HG02623 (cell line): ENCODE results near the gene SIL1.

Experiments
- ATAC-seq: cut with Tn5 transposase; IDR thresholded peaks from one replicate; pipeline ENCODE4 v1.9.1; 2021; ENCODE audit warnings: moderate library complexity; ENCODE audit not compliant: unreplicated experiment

Gene SIL1

GRCh38 chr5:138964647-138965201, 233.4 kb downstream of the SIL1 start:
- ATAC-seq = no peak

DNA sequence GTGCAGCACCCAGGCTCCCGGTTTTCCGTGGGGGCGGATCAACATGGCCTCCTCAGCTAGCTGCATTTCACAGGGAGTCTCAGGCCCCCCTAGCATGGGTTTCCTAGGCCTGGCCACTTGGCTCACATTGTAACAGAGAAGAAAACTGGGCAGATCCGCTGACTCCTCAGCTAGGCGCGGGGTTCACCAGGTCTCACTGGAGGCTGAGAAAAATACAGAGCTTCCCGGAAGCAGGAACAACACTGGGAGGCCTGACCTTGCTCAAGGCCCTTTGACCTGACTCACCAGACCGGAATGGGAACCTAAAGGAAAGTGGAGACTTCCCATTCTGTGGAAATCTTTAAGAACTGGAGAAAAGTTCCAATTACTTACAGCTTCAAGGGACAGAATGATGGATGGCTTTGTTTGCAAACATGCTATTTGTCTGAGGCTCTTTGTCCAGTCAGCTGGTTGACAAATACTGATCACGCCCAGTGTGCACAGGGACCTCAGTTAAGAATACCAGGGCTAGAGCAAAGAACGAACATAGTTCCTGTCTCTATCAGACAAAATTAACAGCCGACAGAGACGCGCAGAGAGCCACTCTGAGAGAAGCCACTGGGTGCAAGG, 234.3 kb downstream of the SIL1 start:
- no peak for ATAC-seq

DNA sequence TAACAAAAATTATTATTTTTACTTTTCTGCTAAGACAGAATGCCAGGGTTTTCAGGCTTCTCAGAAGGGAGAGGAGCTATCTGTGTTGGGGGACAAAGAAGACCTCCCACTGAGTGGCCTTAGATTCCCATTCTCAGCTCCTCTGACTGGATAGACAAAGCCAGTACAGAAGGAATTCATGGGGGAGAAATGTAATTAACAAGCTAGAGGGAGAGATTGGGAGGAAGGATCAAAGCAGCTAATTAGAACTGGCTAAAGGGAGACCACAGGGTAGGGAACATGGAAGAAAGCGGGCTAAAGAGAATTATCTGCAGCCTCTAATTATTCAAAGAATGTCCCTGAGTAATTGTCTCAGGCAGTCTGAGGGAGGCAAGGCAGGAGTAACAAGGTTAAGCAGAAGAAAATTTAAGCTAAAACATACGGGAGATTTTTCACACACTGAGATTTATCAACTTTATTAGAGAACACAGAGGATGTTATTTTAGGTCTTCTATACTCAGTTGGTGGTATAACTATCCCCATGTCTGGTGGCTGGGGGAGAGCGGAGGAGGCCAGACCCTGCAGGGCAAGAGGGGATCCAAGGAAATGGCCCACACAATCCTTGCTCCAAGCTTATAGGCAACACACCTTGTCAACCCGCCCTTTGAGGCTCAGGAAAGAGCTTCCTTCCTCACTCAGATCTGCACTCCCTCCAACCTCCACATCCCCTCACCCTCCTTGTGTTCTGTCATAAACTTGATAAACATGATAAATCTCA, 235.4 kb downstream of the SIL1 start:
- no peak for ATAC-seq

DNA sequence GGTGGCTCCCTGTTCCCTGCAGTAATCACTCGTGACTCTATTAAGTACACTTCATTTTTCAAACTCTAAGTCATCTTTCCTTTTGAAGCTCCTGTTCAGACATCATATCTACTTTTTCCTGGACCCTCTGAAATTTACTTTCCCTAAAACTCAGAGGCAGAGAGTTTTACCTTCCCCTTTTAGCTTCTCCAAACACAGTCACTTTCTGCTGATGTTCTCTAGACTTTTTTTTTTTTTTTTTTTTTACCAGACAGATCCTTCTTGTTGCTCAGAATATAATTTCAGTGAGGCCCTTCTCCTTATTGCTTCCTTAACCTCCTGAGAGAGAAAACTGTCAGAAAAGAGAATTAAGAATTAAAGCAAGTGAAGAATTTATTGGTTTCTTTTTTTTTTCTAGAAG, 236.4 kb downstream of the SIL1 start:
- no peak for ATAC-seq

- no peak for ATAC-seq
Measured at GRCh38 chr5:138961221-138961620, 236.9 kb downstream of the SIL1 start.

- ATAC-seq = no peak
Measured at GRCh38 chr5:138960145-138960692, 237.9 kb downstream of the SIL1 start.

DNA sequence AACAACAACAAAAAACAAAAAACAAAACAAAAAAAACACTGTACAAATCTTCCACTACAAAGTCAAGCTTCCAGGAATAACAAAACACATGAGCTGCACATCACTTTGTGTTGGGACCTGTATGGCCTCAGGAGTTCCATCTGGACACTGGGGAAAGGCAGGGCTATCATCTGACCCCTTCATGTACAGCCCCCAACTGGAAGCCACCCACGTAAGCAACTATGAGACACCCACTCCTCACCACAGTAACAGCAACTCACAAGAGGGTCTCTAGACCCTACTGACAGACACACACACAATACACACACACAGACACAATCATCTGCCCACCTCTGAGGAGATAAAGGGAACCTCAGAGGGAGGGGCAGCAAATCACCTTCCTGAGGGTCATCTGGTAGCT, 241.4 kb downstream of the SIL1 start:
- ATAC-seq = no peak

- ATAC-seq = no peak
Measured at GRCh38 chr5:138955671-138956295, 242.4 kb downstream of the SIL1 start.

GRCh38 chr5:138955013-138955660, 243.0 kb downstream of the SIL1 start:
- no peak for ATAC-seq

- ATAC-seq = no peak
Measured at GRCh38 chr5:138954257-138955012, 243.7 kb downstream of the SIL1 start.

DNA sequence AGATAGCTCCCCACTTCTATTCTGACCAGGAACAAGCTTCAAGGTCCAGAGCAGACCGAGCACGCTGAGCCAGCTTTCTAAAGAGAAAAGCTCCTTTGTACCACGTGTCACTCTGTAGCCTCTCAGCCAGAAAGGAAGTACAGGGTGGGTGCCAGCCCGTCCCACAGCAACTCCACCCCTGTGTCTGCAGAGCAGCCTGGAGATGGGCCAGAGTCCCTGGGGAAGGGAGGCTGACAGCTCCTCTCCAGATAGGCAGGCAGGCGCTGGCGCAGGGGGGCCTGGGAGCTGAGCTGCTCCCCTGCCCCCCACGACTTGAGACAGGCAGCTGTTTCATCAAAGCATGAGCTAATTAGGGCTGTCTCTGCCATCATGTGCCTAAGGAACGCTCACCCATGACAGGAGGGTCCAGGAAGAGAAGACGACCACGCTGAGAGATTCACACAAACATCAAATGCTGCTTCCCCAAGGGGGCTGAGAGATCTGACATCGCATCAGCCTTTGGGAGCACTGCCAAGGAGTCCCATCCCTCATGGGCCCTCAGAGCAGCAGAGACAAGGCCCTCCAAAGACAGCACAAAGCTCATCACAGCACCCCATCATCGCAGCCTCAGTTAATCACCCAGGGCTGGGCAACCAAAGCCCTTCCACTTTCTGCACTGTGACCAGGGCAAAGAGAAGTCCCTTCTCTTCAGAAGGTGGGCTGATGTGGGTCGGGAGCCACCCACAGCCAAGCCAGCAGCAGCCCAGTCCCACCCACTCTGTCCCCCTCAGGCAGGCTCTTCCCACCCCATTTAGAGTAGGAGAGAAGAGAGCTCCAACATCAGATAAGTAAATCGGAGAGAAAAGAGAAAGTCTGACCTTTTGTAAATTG, 244.5 kb downstream of the SIL1 start:
- ATAC-seq = no peak

GRCh38 chr5:138952962-138953361, 245.2 kb downstream of the SIL1 start:
- ATAC-seq = no peak

GRCh38 chr5:138951986-138952735, 246.0 kb downstream of the SIL1 start:
- no peak for ATAC-seq

- ATAC-seq = no peak
Measured at GRCh38 chr5:138951091-138951985, 246.8 kb downstream of the SIL1 start.

- no peak for ATAC-seq
Measured at GRCh38 chr5:138950421-138951031, 247.6 kb downstream of the SIL1 start.

GRCh38 chr5:138949988-138950387, 248.2 kb downstream of the SIL1 start:
- ATAC-seq = no peak

DNA sequence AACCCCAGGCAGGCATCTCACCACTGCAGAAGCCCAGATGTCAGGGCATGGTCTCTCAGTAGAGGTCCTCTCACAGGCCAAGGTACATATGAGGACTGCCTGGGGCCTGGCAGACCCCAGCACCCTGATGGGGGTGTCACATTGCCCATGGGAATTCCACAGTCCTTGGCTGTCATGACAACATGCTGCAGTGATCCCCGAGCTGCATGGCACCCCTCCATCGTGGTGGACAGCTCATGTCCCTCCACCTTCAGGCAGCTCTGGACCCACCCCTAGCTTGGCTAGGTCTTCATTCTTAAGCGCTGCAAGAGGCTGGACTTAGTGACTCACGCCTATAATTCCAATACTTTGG, 249.0 kb downstream of the SIL1 start:
- no peak for ATAC-seq
